WTC11 (cell line): ENCODE results near the gene WDPCP. TPM values are rescaled to one million over a fixed set of nuclear protein-coding genes. Genes with fewer than 3 reads are reported as not detected.

Experiments used
- ATAC-seq: fragments of 200-7000 bp; cut with Tn5 transposase; 2 replicates; pipeline ENCODE4 v1.10.0; 2021; ENCODE audit warnings: mild to moderate bottlenecking, moderate library complexity
- CTCF ChIA-PET: fragments of 300-600 bp; sonication (Branson Sonifier 250); formaldehyde crosslinking; loops from one replicate; lab custom pipeline; 2021; ENCODE audit warnings: antibody characterized with exemption; lab: Charles Lee
- POLR2A ChIA-PET: fragments of 350-600 bp; sonication (Branson Sonifier 250); formaldehyde crosslinking; loops from one replicate; lab custom pipeline; 2021; ENCODE audit warnings: antibody characterized with exemption; lab: Charles Lee
- DNase-seq: peaks from one replicate; pipeline ENCODE4 v3.0.0; 2021; ENCODE audit warnings: low spot score
- H3K27ac Mint-ChIP-seq: 2 replicates; pipeline ENCODE4 v1.8.0; 2021; ENCODE audit warnings: mixed read lengths
- H3K27me3 Mint-ChIP-seq: 2 replicates; pipeline ENCODE4 v1.8.0; 2021; ENCODE audit warnings: low read depth, mild to moderate bottlenecking, moderate library complexity, mixed read lengths
- H3K36me3 Mint-ChIP-seq: 2 replicates; pipeline ENCODE4 v1.8.0; 2021; ENCODE audit warnings: mixed read lengths
- H3K4me1 Mint-ChIP-seq: 2 replicates; pipeline ENCODE4 v1.8.0; 2022; ENCODE audit warnings: mixed read lengths
- H3K4me3 Mint-ChIP-seq: 2 replicates; pipeline ENCODE4 v1.8.0; 2021; ENCODE audit warnings: mild to moderate bottlenecking, moderate library complexity, mixed read lengths
- H3K9me3 Mint-ChIP-seq: 2 replicates; pipeline ENCODE4 v1.8.0; 2021; ENCODE audit warnings: mixed read lengths
- AFF4 ChIP-seq: sonication (generic); formaldehyde crosslinking; IDR thresholded peaks from 2 replicates; pipeline ENCODE4 v1.8.1; 2023; ENCODE audit warnings: mild to moderate bottlenecking, missing genetic modification reagents, borderline replicate concordance
- ARID4B ChIP-seq: sonication (generic); formaldehyde crosslinking; IDR thresholded peaks from 2 replicates; pipeline ENCODE4 v1.8.0; 2023; ENCODE audit warnings: missing genetic modification reagents, mild to moderate bottlenecking, borderline replicate concordance
- ATF2 ChIP-seq: sonication (generic); formaldehyde crosslinking; IDR thresholded peaks from 2 replicates; pipeline ENCODE4 v1.8.1; 2022; ENCODE audit warnings: low read depth, missing genetic modification reagents, borderline replicate concordance
- E2F4 ChIP-seq: sonication (generic); formaldehyde crosslinking; IDR thresholded peaks from 2 replicates; pipeline ENCODE4 v1.8.1; 2022; ENCODE audit warnings: low read depth, mild to moderate bottlenecking, moderate library complexity, missing genetic modification reagents, borderline replicate concordance
- ESRRA ChIP-seq: sonication (generic); formaldehyde crosslinking; IDR thresholded peaks from 2 replicates; pipeline ENCODE4 v1.8.1; 2022; ENCODE audit warnings: mild to moderate bottlenecking, missing genetic modification reagents, borderline replicate concordance
- HMGXB4 ChIP-seq: sonication (generic); formaldehyde crosslinking; IDR thresholded peaks from 2 replicates; pipeline ENCODE4 v1.8.1; 2023; ENCODE audit warnings: mild to moderate bottlenecking, moderate library complexity, missing genetic modification reagents
- MLX ChIP-seq: sonication (generic); formaldehyde crosslinking; IDR thresholded peaks from 2 replicates; pipeline ENCODE4 v1.8.1; 2023; ENCODE audit warnings: mild to moderate bottlenecking, missing genetic modification reagents, moderate library complexity
- MYBL2 ChIP-seq: sonication (generic); formaldehyde crosslinking; IDR thresholded peaks from 2 replicates; pipeline ENCODE4 v1.8.1; 2023; ENCODE audit warnings: mild to moderate bottlenecking, moderate library complexity, missing genetic modification reagents
- NFE2L1 ChIP-seq: sonication (generic); formaldehyde crosslinking; IDR thresholded peaks from 2 replicates; pipeline ENCODE4 v1.8.1; 2023; ENCODE audit warnings: missing genetic modification reagents
- PRRX2 ChIP-seq: fragments of 250-450 bp; sonication (Bioruptor Pico); IDR thresholded peaks from 2 replicates; pipeline ENCODE4 v1.8.0; 2021; ENCODE audit warnings: mild to moderate bottlenecking
- SOX15 ChIP-seq: fragments of 250-450 bp; sonication (Bioruptor Pico); IDR thresholded peaks from 2 replicates; pipeline ENCODE4 v1.9.0; 2021; ENCODE audit warnings: mild to moderate bottlenecking
- ZBTB21 ChIP-seq: sonication (generic); formaldehyde crosslinking; IDR thresholded peaks from 2 replicates; pipeline ENCODE4 v1.8.1; 2023; ENCODE audit warnings: mild to moderate bottlenecking, missing genetic modification reagents, borderline replicate concordance
- ZBTB43 ChIP-seq: sonication (generic); formaldehyde crosslinking; IDR thresholded peaks from 2 replicates; pipeline ENCODE4 v1.8.1; 2023; ENCODE audit warnings: mild to moderate bottlenecking, missing genetic modification reagents
- ZNF263 ChIP-seq: sonication (generic); formaldehyde crosslinking; IDR thresholded peaks from 2 replicates; pipeline ENCODE4 v1.8.1; 2022; ENCODE audit warnings: low read depth, mild to moderate bottlenecking, moderate library complexity, missing genetic modification reagents
- ZNF512 ChIP-seq: sonication (generic); formaldehyde crosslinking; IDR thresholded peaks from 2 replicates; pipeline ENCODE4 v1.8.1; 2022; ENCODE audit warnings: missing genetic modification reagents, borderline replicate concordance
- ZSCAN18 ChIP-seq: fragments of 250-450 bp; sonication (Bioruptor Pico); IDR thresholded peaks from 2 replicates; pipeline ENCODE4 v2.1.2; 2022; ENCODE audit warnings: mild to moderate bottlenecking, moderate library complexity
- total RNA-seq: library from RNA; stranded (reverse); gene quantifications from 3 replicates; pipeline ENCODE4 v1.2.3, GENCODE V29; 2021

WDPCP gene
- total RNA-seq, 1 experiment from 2014 or later = 10.9 TPM

GRCh38 chr2:63372549-63372948 is 215.7 kb downstream of the WDPCP start:
- no peak overlapping the region for H3K4me3 Mint-ChIP-seq
- POLR2A ChIA-PET = no interaction called here
- TF ChIP-seq MLX (CRISPR knock-in tag) = no peak
- TF ChIP-seq ARID4B (CRISPR knock-in tag) = no peak
- no peak for TF ChIP-seq ZSCAN18 (CRISPR knock-in tag)
- TF ChIP-seq ESRRA (CRISPR knock-in tag) = no peak
- no peak for TF ChIP-seq MYBL2
- TF ChIP-seq PRRX2 (CRISPR knock-in tag) = no peak
- TF ChIP-seq ATF2 (CRISPR knock-in tag) = no peak
- TF ChIP-seq ZBTB21 (CRISPR knock-in tag) = no peak
- no peak for TF ChIP-seq ZBTB43 (CRISPR knock-in tag)
- TF ChIP-seq ZNF263 = no peak
- no peaks in the 10 kb centered on the region for H3K27me3 Mint-ChIP-seq
- ATAC-seq = no peak
- H3K9me3 Mint-ChIP-seq = no peaks in the 10 kb centered on the region
- no peaks in the 10 kb centered on the region for H3K4me1 Mint-ChIP-seq
- CTCF ChIA-PET = no interaction called here
- H3K27ac Mint-ChIP-seq = no peak overlapping the region
- no peaks in the 10 kb centered on the region for H3K36me3 Mint-ChIP-seq
- no peak for DNase-seq

- CTCF ChIA-PET = no interaction called here
- Mint-ChIP-seq H3K4me1 (no peaks in the 10 kb centered on the region), H3K9me3 (no peaks in the 10 kb centered on the region), H3K27ac (no peak overlapping the region), H3K36me3 (no peaks in the 10 kb centered on the region), H3K27me3 (no peaks in the 10 kb centered on the region), H3K4me3 (no peak overlapping the region)
- no peak for ATAC-seq
- DNase-seq = no peak
- POLR2A ChIA-PET = no interaction called here
- TF ChIP-seq HMGXB4 (CRISPR knock-in tag) (no peak), SOX15 (CRISPR knock-in tag) (no peak), AFF4 (CRISPR knock-in tag) (no peak), ZBTB21 (CRISPR knock-in tag) (no peak), ZNF512 (no peak), E2F4 (no peak), NFE2L1 (CRISPR knock-in tag) (no peak)
Observed at GRCh38 chr2:63369146-63369545, 219.1 kb downstream of the WDPCP start.
